Measurements from ENCODE around the gene MAPK8IP1. TPM values are rescaled to one million over a fixed set of nuclear protein-coding genes. Genes with fewer than 3 reads are reported as not detected.

MAPK8IP1 gene
- total RNA-seq, 1 experiment from 2014 or later: 13.6 TPM

GRCh38 chr11:45896422-45896984 lies 11.1 kb downstream of the MAPK8IP1 start:
- H3K36me3 ChIP-seq (ENCODE audit: low read depth): no peaks in the 10 kb centered on the region
- intact Hi-C loops (cut with micrococcal nuclease; ENCODE audit: unreplicated experiment): no loop called here
- H4K20me1 ChIP-seq (ENCODE audit: insufficient read depth): no peaks in the 10 kb centered on the region
- H3F3A ChIP-seq (ENCODE audit: insufficient read depth, low read depth): peaks cover 7% of the 10 kb centered on the region; the same call in 1 of the 2 replicates
- no peaks in the 10 kb centered on the region for H3K9me2 ChIP-seq (ENCODE audit: insufficient read depth)
- H2AFZ ChIP-seq: no peak overlapping the region
- peaks cover 13% of the 10 kb centered on the region for H3K4me1 ChIP-seq (replicated peaks; ENCODE audit: insufficient read depth)
- POLR2A ChIA-PET (ENCODE audit: unreplicated experiment): no interaction called here
- H3K4me3 ChIP-seq: no peak overlapping the region
- CTCF ChIA-PET: no interaction called here
- H3K27ac ChIP-seq: no peak overlapping the region
- no peaks in the 10 kb centered on the region for H3K9me3 ChIP-seq (ENCODE audit: insufficient read depth, low read depth)
- TF ChIP-seq CTCF (conservative IDR thresholded peaks at IDR 0.05) (no peak), EZH2 (IDR thresholded peaks at IDR 0.05; ENCODE audit: low read depth) (no peak)
- DNase-seq: peak in 1 of 2 experiments; percentile 40
- H3K27me3 ChIP-seq (ENCODE audit: insufficient read depth, low read depth): peaks cover 9% of the 10 kb centered on the region
- no peaks in the 10 kb centered on the region for H3K79me2 ChIP-seq (ENCODE audit: low read depth)
- H3K4me2 ChIP-seq: no peak overlapping the region
- BruUV-seq (replicated peaks): no TSS peak

GRCh38 chr11:45897556-45897955 lies 12.1 kb downstream of the MAPK8IP1 start:
- TF ChIP-seq CTCF (conservative IDR thresholded peaks at IDR 0.05) (no peak; the same call in 1 of the 2 replicates), EZH2 (IDR thresholded peaks at IDR 0.05; ENCODE audit: low read depth) (no peak)

GRCh38 chr11:45899086-45899447 lies 13.6 kb downstream of the MAPK8IP1 start:
- peak overlapping the region; percentile 60; the same call in 1 of the 2 replicates for H3K4me3 ChIP-seq
- intact Hi-C loops (cut with micrococcal nuclease; ENCODE audit: unreplicated experiment): loop anchor here (1.0 kb wide), 1 partner anchor 19 kb away; no protein-coding TSS in a partner anchor
- H3K9me2 ChIP-seq (ENCODE audit: insufficient read depth): no peaks in the 10 kb centered on the region
- H3K9me3 ChIP-seq (ENCODE audit: insufficient read depth, low read depth): no peaks in the 10 kb centered on the region
- H3K27me3 ChIP-seq (ENCODE audit: insufficient read depth, low read depth): no peaks in the 10 kb centered on the region
- H2AFZ ChIP-seq: no peak overlapping the region
- no peak for DNase-seq
- CTCF ChIA-PET: interaction anchor here (1.1 kb wide), 1 partner anchor 66 kb away, joined by 4 read pairs; no protein-coding TSS in a partner anchor
- no peaks in the 10 kb centered on the region for H3K79me2 ChIP-seq (ENCODE audit: low read depth)
- no peaks in the 10 kb centered on the region for H3K36me3 ChIP-seq (ENCODE audit: low read depth)
- no TSS peak for BruUV-seq (replicated peaks)
- TF ChIP-seq CTCF (conservative IDR thresholded peaks at IDR 0.05) (no peak), EZH2 (IDR thresholded peaks at IDR 0.05; ENCODE audit: low read depth) (no peak)
- no peak overlapping the region for H3K27ac ChIP-seq
- H3K4me2 ChIP-seq: peak overlapping the region; percentile 87
- H4K20me1 ChIP-seq (ENCODE audit: insufficient read depth): no peaks in the 10 kb centered on the region
- peaks cover 7% of the 10 kb centered on the region; the same call in 1 of the 2 replicates for H3F3A ChIP-seq (ENCODE audit: insufficient read depth, low read depth)
- POLR2A ChIA-PET (ENCODE audit: unreplicated experiment): interaction anchor here (0.6 kb wide), 1 partner anchor 85 kb away, joined by 4 read pairs; no protein-coding TSS in a partner anchor
- peaks cover 13% of the 10 kb centered on the region for H3K4me1 ChIP-seq (replicated peaks; ENCODE audit: insufficient read depth)

More at GRCh38 chr11:45897556-45897955, 12.1 kb downstream of the MAPK8IP1 start:
- H3K27me3 ChIP-seq (ENCODE audit: insufficient read depth, low read depth): no peaks in the 10 kb centered on the region; the same call in 1 of the 2 replicates
- no peaks in the 10 kb centered on the region for H3K79me2 ChIP-seq (ENCODE audit: low read depth)
- H3K4me1 ChIP-seq (replicated peaks; ENCODE audit: insufficient read depth): peaks cover 13% of the 10 kb centered on the region
- H4K20me1 ChIP-seq (ENCODE audit: insufficient read depth): no peaks in the 10 kb centered on the region
- H3F3A ChIP-seq (ENCODE audit: insufficient read depth, low read depth): peaks cover 7% of the 10 kb centered on the region; the same call in 1 of the 2 replicates
- H2AFZ ChIP-seq: no peak overlapping the region
- no peak for DNase-seq
- BruUV-seq (replicated peaks): no TSS peak
- no peak overlapping the region for H3K4me3 ChIP-seq
- intact Hi-C loops (cut with micrococcal nuclease; ENCODE audit: unreplicated experiment): no loop called here
- no peaks in the 10 kb centered on the region for H3K9me2 ChIP-seq (ENCODE audit: insufficient read depth)
- no peak overlapping the region for H3K4me2 ChIP-seq
- H3K36me3 ChIP-seq (ENCODE audit: low read depth): no peaks in the 10 kb centered on the region
- ChIA-PET CTCF (no interaction called here), POLR2A (ENCODE audit: unreplicated experiment) (interaction anchor here (0.5 kb wide), 1 partner anchor 21 kb away, joined by 3 read pairs; no protein-coding TSS in a partner anchor)
- H3K9me3 ChIP-seq (ENCODE audit: insufficient read depth, low read depth): no peaks in the 10 kb centered on the region
- H3K27ac ChIP-seq: no peak overlapping the region

Data from PC-9 (cell line).